DMS114 treated with DMSO at 0.1 percent for 48 hours (cell line): ENCODE measurements around the gene UPB1.

ENCODE experiments used
- DNase-seq: peaks from one replicate; lab custom pipeline; 2025; ENCODE audit not compliant: unreplicated experiment; lab: John Stamatoyannopoulos, UW

The UPB1 gene

GRCh38 chr22:24494528-24495364 is at the start of gene UPB1:
Gene UPB1 (plus strand): TSS chr22:24495332. CDS start chr22:24495404, 72 bp downstream.
- no peak for DNase-seq

GRCh38 chr22:24445481-24446259 is 49.5 kb upstream of the UPB1 start:
- no peak for DNase-seq

- DNase-seq = no peak
Measured at GRCh38 chr22:24446260-24446611, 48.9 kb upstream of the UPB1 start.

- DNase-seq = no peak
Measured at GRCh38 chr22:24450610-24451009, 44.5 kb upstream of the UPB1 start.

- DNase-seq = no peak
Measured at GRCh38 chr22:24451162-24451561, 44.0 kb upstream of the UPB1 start.

- no peak for DNase-seq
Measured at GRCh38 chr22:24453853-24454252, 41.3 kb upstream of the UPB1 start.

- no peak for DNase-seq
Measured at GRCh38 chr22:24455039-24455438, 40.1 kb upstream of the UPB1 start.

GRCh38 chr22:24455751-24456426 is 39.2 kb upstream of the UPB1 start:
- DNase-seq = no peak

GRCh38 chr22:24457894-24458420 is 37.2 kb upstream of the UPB1 start:
- DNase-seq = no peak

GRCh38 chr22:24459911-24460310 is 35.2 kb upstream of the UPB1 start:
- no peak for DNase-seq

- DNase-seq = no peak
Measured at GRCh38 chr22:24460418-24461089, 34.6 kb upstream of the UPB1 start.

GRCh38 chr22:24463071-24463760 is 31.9 kb upstream of the UPB1 start:
- DNase-seq = no peak

GRCh38 chr22:24465566-24465965 is 29.6 kb upstream of the UPB1 start:
- no peak for DNase-seq

GRCh38 chr22:24465975-24466374 is 29.2 kb upstream of the UPB1 start:
- no peak for DNase-seq

GRCh38 chr22:24466716-24467328 is 28.3 kb upstream of the UPB1 start:
- DNase-seq = no peak

- DNase-seq = no peak
Measured at GRCh38 chr22:24467340-24467739, 27.8 kb upstream of the UPB1 start.

GRCh38 chr22:24471570-24471969 is 23.6 kb upstream of the UPB1 start:
- DNase-seq = no peak

GRCh38 chr22:24473284-24473683 is 21.8 kb upstream of the UPB1 start:
- DNase-seq = no peak

GRCh38 chr22:24474221-24474620 is 20.9 kb upstream of the UPB1 start:
- DNase-seq = no peak
